ENCODE results near the gene MYPN. TPM values are rescaled to one million over a fixed set of nuclear protein-coding genes. Genes with fewer than 3 reads are reported as not detected.
"Not testable (repeated sequence)": the region's sequence is repeated elsewhere in the genome, so short reads cannot be mapped to it uniquely, and the experiment has no call there.

MYPN gene
- total RNA-seq, 2 donors from 2014 or later, result 1.1 TPM; not detected in 1

GRCh38 chr10:68192113-68192512, 82.8 kb downstream of the MYPN start:
- ATAC-seq (replicated peaks), result peak; percentile 44
- Mint-ChIP-seq H3K4me3 (no peak overlapping the region), H3K4me1 (no peaks in the 10 kb centered on the region), H3K27ac (no peak overlapping the region), H3K27me3 (peaks cover 18% of the 10 kb centered on the region), H3K36me3 (ENCODE audit: low read depth) (no peaks in the 10 kb centered on the region), H3K9me3 (no peaks in the 10 kb centered on the region)

- no peaks in the 10 kb centered on the region for H3K4me1 Mint-ChIP-seq
Measured at GRCh38 chr10:68194290-68194689, 85.0 kb downstream of the MYPN start.

GRCh38 chr10:68195776-68196175, 86.5 kb downstream of the MYPN start:
- H3K36me3 Mint-ChIP-seq (ENCODE audit: low read depth); H3K4me3 Mint-ChIP-seq; H3K27ac Mint-ChIP-seq; H3K4me1 Mint-ChIP-seq; ATAC-seq (replicated peaks); H3K9me3 Mint-ChIP-seq: not testable (repeated sequence)
- peaks cover 30% of the 10 kb centered on the region for H3K27me3 Mint-ChIP-seq

More at GRCh38 chr10:68194290-68194689, 85.0 kb downstream of the MYPN start:
- no peak overlapping the region for H3K4me3 Mint-ChIP-seq
- no peak for ATAC-seq (replicated peaks)
- H3K9me3 Mint-ChIP-seq, result no peaks in the 10 kb centered on the region
- H3K36me3 Mint-ChIP-seq (ENCODE audit: low read depth), result no peaks in the 10 kb centered on the region
- peaks cover 24% of the 10 kb centered on the region for H3K27me3 Mint-ChIP-seq
- no peak overlapping the region for H3K27ac Mint-ChIP-seq

- Mint-ChIP-seq H3K27ac (no peak overlapping the region), H3K4me3 (no peak overlapping the region), H3K4me1 (no peaks in the 10 kb centered on the region), H3K27me3 (peaks cover 30% of the 10 kb centered on the region), H3K9me3 (no peaks in the 10 kb centered on the region), H3K36me3 (ENCODE audit: low read depth) (no peaks in the 10 kb centered on the region)
- ATAC-seq (replicated peaks), result no peak
Measured at GRCh38 chr10:68196701-68197100, 87.4 kb downstream of the MYPN start.

GRCh38 chr10:68202960-68203353, 93.7 kb downstream of the MYPN start:
- Mint-ChIP-seq H3K9me3 (no peaks in the 10 kb centered on the region), H3K4me3 (no peak overlapping the region), H3K36me3 (ENCODE audit: low read depth) (no peaks in the 10 kb centered on the region), H3K27me3 (peaks cover 29% of the 10 kb centered on the region), H3K4me1 (no peaks in the 10 kb centered on the region), H3K27ac (no peak overlapping the region)
- ATAC-seq (replicated peaks), result peak; percentile 93

GRCh38 chr10:68208424-68209042, 99.2 kb downstream of the MYPN start:
- Mint-ChIP-seq H3K4me3 (no peak overlapping the region), H3K4me1 (no peaks in the 10 kb centered on the region), H3K36me3 (ENCODE audit: low read depth) (no peaks in the 10 kb centered on the region), H3K27ac (no peak overlapping the region), H3K27me3 (peaks cover 17% of the 10 kb centered on the region), H3K9me3 (no peaks in the 10 kb centered on the region)
- peak; percentile 42 for ATAC-seq (replicated peaks)

GRCh38 chr10:68211669-68212068, 102.4 kb downstream of the MYPN start:
- H3K27me3 Mint-ChIP-seq, result peaks cover 4% of the 10 kb centered on the region

GRCh38 chr10:68212721-68213352, 103.5 kb downstream of the MYPN start:
- peaks cover 3% of the 10 kb centered on the region for H3K27me3 Mint-ChIP-seq
- no peak for ATAC-seq (replicated peaks)
- no peak overlapping the region for H3K4me3 Mint-ChIP-seq
- no peaks in the 10 kb centered on the region for H3K36me3 Mint-ChIP-seq (ENCODE audit: low read depth)
- no peaks in the 10 kb centered on the region for H3K4me1 Mint-ChIP-seq
- no peaks in the 10 kb centered on the region for H3K9me3 Mint-ChIP-seq
- no peak overlapping the region for H3K27ac Mint-ChIP-seq

More at GRCh38 chr10:68211669-68212068, 102.4 kb downstream of the MYPN start:
- ATAC-seq (replicated peaks), result no peak
- Mint-ChIP-seq H3K36me3 (ENCODE audit: low read depth) (no peaks in the 10 kb centered on the region), H3K4me1 (no peaks in the 10 kb centered on the region), H3K4me3 (no peak overlapping the region), H3K9me3 (no peaks in the 10 kb centered on the region), H3K27ac (no peak overlapping the region)

GRCh38 chr10:68218786-68219185, 109.5 kb downstream of the MYPN start:
- no peaks in the 10 kb centered on the region for H3K27me3 Mint-ChIP-seq
- no peaks in the 10 kb centered on the region for H3K4me1 Mint-ChIP-seq
- no peaks in the 10 kb centered on the region for H3K36me3 Mint-ChIP-seq (ENCODE audit: low read depth)
- no peak for ATAC-seq (replicated peaks)
- H3K9me3 Mint-ChIP-seq, result no peaks in the 10 kb centered on the region
- H3K4me3 Mint-ChIP-seq, result no peak overlapping the region
- no peak overlapping the region for H3K27ac Mint-ChIP-seq

- no peaks in the 10 kb centered on the region for H3K4me1 Mint-ChIP-seq
- no peak overlapping the region for H3K27ac Mint-ChIP-seq
- no peak for ATAC-seq (replicated peaks)
- no peak overlapping the region for H3K4me3 Mint-ChIP-seq
- no peaks in the 10 kb centered on the region for H3K9me3 Mint-ChIP-seq
- no peaks in the 10 kb centered on the region for H3K36me3 Mint-ChIP-seq (ENCODE audit: low read depth)
- H3K27me3 Mint-ChIP-seq, result peaks cover 3% of the 10 kb centered on the region
Measured at GRCh38 chr10:68221196-68221595, 111.9 kb downstream of the MYPN start.

GRCh38 chr10:68222391-68222790, 113.1 kb downstream of the MYPN start:
- Mint-ChIP-seq H3K27me3 (peaks cover 3% of the 10 kb centered on the region), H3K27ac (no peak overlapping the region), H3K9me3 (no peaks in the 10 kb centered on the region), H3K4me1 (no peaks in the 10 kb centered on the region), H3K36me3 (ENCODE audit: low read depth) (no peaks in the 10 kb centered on the region), H3K4me3 (no peak overlapping the region)
- ATAC-seq (replicated peaks), result no peak

- no peak overlapping the region for H3K4me3 Mint-ChIP-seq
- no peak for ATAC-seq (replicated peaks)
- H3K27me3 Mint-ChIP-seq, result peaks cover 3% of the 10 kb centered on the region
- H3K4me1 Mint-ChIP-seq, result no peaks in the 10 kb centered on the region
- no peaks in the 10 kb centered on the region for H3K36me3 Mint-ChIP-seq (ENCODE audit: low read depth)
- no peaks in the 10 kb centered on the region for H3K9me3 Mint-ChIP-seq
- H3K27ac Mint-ChIP-seq, result no peak overlapping the region
Measured at GRCh38 chr10:68223535-68224165, 114.4 kb downstream of the MYPN start.

- Mint-ChIP-seq H3K27ac (no peak overlapping the region), H3K9me3 (no peaks in the 10 kb centered on the region), H3K4me1 (no peaks in the 10 kb centered on the region), H3K4me3 (no peak overlapping the region), H3K36me3 (ENCODE audit: low read depth) (no peaks in the 10 kb centered on the region), H3K27me3 (peaks cover 7% of the 10 kb centered on the region)
- ATAC-seq (replicated peaks), result no peak
Measured at GRCh38 chr10:68224810-68225209, 115.5 kb downstream of the MYPN start.

- no peak for ATAC-seq (replicated peaks)
- Mint-ChIP-seq H3K9me3 (no peaks in the 10 kb centered on the region), H3K27ac (no peak overlapping the region), H3K4me3 (peak overlapping the region; percentile 74), H3K36me3 (ENCODE audit: low read depth) (no peaks in the 10 kb centered on the region), H3K4me1 (no peaks in the 10 kb centered on the region), H3K27me3 (peaks cover 23% of the 10 kb centered on the region)
Measured at GRCh38 chr10:68230268-68230667, 121.0 kb downstream of the MYPN start.
